PFSK-1 (cell line): Measurements from ENCODE around the gene AMIGO3.

ENCODE experiments used
- FOXP2 ChIP-seq: optimal IDR thresholded peaks from 2 replicates; pipeline ENCODE3; 2011; ENCODE audit warnings: borderline replicate concordance, control low read depth, inconsistent platforms; ENCODE audit not compliant: insufficient read depth; ENCODE audit errors: extremely low read length, extremely low read depth
- POLR2AphosphoS5 ChIP-seq: IDR thresholded peaks from 2 replicates; pipeline ENCODE4 v1.6.1; 2012; ENCODE audit warnings: low read depth, mild to moderate bottlenecking, control low read depth, low read length, moderate library complexity
- SIN3A ChIP-seq: IDR thresholded peaks from 2 replicates; pipeline ENCODE4 v1.6.1; 2012; ENCODE audit warnings: mild to moderate bottlenecking, low read length, moderate library complexity, borderline replicate concordance; ENCODE audit not compliant: insufficient read depth
- TAF1 ChIP-seq: IDR thresholded peaks from 2 replicates; pipeline ENCODE4 v1.6.1; 2012; ENCODE audit warnings: low read length, control low read depth, borderline replicate concordance; ENCODE audit not compliant: insufficient read depth
- TF ChIP-seq, protein P1 (sequence below), 2 experiments: IDR thresholded peaks; 2 replicates each; pipeline versions ENCODE4 v1.6.1 to v1.8.0; 2011 to 2012; ENCODE audit warnings: low read depth in 2 of 2, low read length in 2 of 2, control low read depth in 1 of 2, inconsistent platforms in 1 of 2, mild to moderate bottlenecking in 1 of 2, moderate library complexity in 1 of 2; ENCODE audit not compliant: insufficient read depth in 1 of 2

Gene AMIGO3

DNA sequence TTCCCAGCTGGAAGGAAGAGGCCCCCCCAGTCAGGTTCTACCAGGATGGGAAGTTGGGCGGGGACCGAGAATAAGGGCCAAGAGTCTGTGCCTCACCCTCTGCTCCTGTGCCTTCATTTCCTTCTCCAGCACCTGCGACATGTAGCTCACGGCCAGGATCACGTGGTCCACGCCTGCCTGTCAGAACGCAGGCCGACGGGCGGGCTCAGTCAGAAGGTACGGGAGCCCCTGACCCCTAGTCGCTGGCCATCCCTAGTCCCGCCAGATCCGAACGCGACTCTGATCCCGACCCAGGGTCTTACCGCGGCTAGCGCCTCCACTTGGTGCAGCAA, 3.8 kb upstream of the AMIGO3 start:
- TF ChIP-seq FOXP2: no peak
- no peak for TF ChIP-seq TAF1
- no peak for TF ChIP-seq POLR2AphosphoS5
- TF ChIP-seq SIN3A: no peak
- TF ChIP-seq, protein P1, sequence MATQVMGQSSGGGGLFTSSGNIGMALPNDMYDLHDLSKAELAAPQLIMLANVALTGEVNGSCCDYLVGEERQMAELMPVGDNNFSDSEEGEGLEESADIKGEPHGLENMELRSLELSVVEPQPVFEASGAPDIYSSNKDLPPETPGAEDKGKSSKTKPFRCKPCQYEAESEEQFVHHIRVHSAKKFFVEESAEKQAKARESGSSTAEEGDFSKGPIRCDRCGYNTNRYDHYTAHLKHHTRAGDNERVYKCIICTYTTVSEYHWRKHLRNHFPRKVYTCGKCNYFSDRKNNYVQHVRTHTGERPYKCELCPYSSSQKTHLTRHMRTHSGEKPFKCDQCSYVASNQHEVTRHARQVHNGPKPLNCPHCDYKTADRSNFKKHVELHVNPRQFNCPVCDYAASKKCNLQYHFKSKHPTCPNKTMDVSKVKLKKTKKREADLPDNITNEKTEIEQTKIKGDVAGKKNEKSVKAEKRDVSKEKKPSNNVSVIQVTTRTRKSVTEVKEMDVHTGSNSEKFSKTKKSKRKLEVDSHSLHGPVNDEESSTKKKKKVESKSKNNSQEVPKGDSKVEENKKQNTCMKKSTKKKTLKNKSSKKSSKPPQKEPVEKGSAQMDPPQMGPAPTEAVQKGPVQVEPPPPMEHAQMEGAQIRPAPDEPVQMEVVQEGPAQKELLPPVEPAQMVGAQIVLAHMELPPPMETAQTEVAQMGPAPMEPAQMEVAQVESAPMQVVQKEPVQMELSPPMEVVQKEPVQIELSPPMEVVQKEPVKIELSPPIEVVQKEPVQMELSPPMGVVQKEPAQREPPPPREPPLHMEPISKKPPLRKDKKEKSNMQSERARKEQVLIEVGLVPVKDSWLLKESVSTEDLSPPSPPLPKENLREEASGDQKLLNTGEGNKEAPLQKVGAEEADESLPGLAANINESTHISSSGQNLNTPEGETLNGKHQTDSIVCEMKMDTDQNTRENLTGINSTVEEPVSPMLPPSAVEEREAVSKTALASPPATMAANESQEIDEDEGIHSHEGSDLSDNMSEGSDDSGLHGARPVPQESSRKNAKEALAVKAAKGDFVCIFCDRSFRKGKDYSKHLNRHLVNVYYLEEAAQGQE (IDR thresholded peaks at IDR 0.05; ENCODE audit: insufficient read depth in 1 of 2, low read depth in 2 of 2, low read length in 2 of 2): no peak

- no peak for TF ChIP-seq SIN3A
- TF ChIP-seq, protein P1 (IDR thresholded peaks at IDR 0.05; ENCODE audit: insufficient read depth in 1 of 2, low read depth in 2 of 2, low read length in 2 of 2): no peak
- no peak for TF ChIP-seq FOXP2
- no peak for TF ChIP-seq TAF1
These were observed 3.4 kb upstream of the AMIGO3 start for GRCh38 chr3:49722896-49723295.

DNA sequence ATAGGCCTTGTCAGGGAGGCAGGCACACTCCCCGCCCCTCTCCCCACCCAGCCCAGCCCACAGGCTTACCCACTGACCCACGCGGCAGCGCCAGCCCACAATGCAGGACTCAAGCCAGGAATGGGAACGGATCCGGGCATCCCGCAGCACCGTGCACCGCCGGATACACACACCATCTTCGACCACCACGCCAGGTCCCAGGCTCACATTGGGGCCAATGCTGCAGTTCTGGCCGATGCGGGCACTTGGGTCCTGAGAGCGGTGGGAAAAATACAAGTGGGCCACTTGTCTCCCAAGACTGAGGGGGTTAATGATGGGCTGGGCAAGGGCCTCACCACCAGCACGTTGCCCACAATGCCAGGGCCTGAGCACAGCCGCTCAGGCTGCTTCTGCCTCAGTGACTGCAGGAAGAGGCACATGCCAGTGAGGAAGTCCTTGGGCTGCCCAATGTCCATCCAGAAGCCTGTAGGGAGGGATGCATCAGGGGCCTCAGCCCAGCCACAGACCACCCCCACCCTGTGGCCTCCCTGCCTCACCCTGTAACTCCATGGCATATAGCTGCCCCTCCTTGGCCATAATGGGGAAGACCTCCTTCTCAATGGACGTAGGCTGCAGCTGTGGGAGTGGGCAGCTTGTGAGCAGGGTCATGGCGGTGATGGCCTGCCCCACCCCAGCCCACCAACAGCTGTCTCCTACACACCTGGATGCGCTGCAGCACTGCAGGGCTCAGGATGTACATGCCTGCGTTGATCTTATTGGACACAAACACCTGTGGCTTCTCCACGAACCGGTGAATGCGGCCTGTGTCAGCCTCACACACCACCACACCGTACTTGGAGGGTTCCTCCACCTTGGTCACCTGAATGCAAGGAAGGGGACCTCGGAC, 2.7 kb upstream of the AMIGO3 start:
- TF ChIP-seq TAF1: no peak
- TF ChIP-seq, protein P1 (IDR thresholded peaks at IDR 0.05; ENCODE audit: insufficient read depth in 1 of 2, low read depth in 2 of 2, low read length in 2 of 2): no peak
- no peak for TF ChIP-seq POLR2AphosphoS5
- TF ChIP-seq SIN3A: no peak
- TF ChIP-seq FOXP2: no peak

DNA sequence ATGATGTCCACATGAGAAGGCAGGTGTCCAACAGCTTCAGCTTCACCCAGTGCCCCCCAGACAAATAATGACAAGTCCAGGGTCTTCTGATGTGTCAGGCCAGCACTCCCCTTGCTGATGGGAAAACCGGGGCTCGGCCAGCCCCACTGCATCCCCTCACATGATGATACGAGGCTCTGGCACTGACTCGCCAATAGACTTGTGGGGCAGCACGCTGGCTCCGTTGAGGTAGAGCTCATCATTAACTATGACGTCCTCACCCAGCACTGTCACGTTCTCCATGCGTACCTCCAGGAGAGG, 2.1 kb upstream of the AMIGO3 start:
- no peak for TF ChIP-seq TAF1
- TF ChIP-seq FOXP2: no peak
- TF ChIP-seq, protein P1 (IDR thresholded peaks at IDR 0.05; ENCODE audit: insufficient read depth in 1 of 2, low read depth in 2 of 2, low read length in 2 of 2): no peak
- no peak for TF ChIP-seq SIN3A
- TF ChIP-seq POLR2AphosphoS5: no peak
